ENCODE measurements around the gene SEC63. TPM values are rescaled to one million over a fixed set of nuclear protein-coding genes. Genes with fewer than 3 reads are reported as not detected.

The SEC63 gene
- total and polyA plus RNA-seq, 5 donors from 2014 or later: 17.9 to 78.7 (median 22.1) TPM

DNA sequence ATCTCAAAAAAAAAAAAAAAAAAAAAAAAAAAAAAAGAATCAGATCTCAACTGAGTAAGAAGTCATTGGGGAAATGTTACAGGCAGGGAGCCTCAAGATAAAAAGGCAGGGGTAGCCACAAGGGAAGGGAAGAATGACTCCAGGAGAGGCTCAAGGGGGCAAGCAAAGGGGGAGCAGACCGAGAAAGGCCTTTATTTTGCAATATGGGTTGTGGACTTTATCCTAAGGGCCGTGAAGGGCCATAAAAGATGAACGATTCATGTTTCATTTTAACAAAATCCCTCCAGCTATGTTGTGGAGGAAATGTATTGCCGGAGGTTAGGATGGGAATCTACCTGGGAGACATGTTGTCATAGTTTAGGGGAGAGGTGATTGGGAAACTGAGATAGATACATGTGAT lies 25.8 kb upstream of the SEC63 start:
- H3K4me3 ChIP-seq (ENCODE audit: low read depth, low read length): no peak overlapping the region
- H3K36me3 Mint-ChIP-seq: no peaks in the 10 kb centered on the region
- no peak overlapping the region for H3K4me3 Mint-ChIP-seq
- ATAC-seq (ENCODE audit: low read depth in 2 of 2) (no peak), DNase-seq (no peak)
- no peaks in the 10 kb centered on the region for H3K4me1 Mint-ChIP-seq
- H3K9me3 ChIP-seq (ENCODE audit: control insufficient read depth in 2 of 2, low read length in 2 of 2): no peaks in the 10 kb centered on the region
- peaks cover 0 to 1% (median 0%) of the 10 kb centered on the region in 7 donors for H3K9me3 Mint-ChIP-seq
- H3K27me3 Mint-ChIP-seq: peaks cover 14% of the 10 kb centered on the region
- H3K36me3 ChIP-seq (ENCODE audit: control insufficient read depth, insufficient read depth, low read length): no peaks in the 10 kb centered on the region
- no peak overlapping the region for H3K27ac ChIP-seq (ENCODE audit: insufficient read depth, low read length, poor library complexity, severe bottlenecking)
- H3K27me3 ChIP-seq (ENCODE audit: control insufficient read depth, insufficient read depth, low read length): peaks cover 3% of the 10 kb centered on the region
- H3K4me1 ChIP-seq (ENCODE audit: control insufficient read depth, insufficient read depth, low read length, poor library complexity, severe bottlenecking): no peaks in the 10 kb centered on the region
- no peak overlapping the region for H3K27ac Mint-ChIP-seq

DNA sequence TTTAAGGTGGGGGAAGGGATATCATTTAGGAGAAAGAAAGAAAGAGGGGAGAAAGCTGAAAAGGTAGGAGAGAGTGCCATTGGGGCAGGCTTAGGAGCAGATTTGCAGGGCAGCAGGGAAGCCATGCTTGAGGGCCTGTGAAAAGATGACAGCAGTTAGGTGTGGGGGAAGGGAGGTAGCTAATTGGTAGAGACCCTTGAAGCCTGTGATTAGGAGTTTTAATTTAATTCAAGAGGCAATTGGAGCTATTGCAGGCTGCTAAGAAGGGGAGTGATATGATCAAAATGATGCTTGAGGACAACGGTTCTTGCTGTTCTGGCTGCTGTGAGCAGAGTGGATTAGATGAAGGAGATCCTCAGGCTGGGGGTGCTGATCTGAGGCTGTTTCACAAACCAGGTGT lies 24.5 kb upstream of the SEC63 start:
- Mint-ChIP-seq H3K4me1 (no peaks in the 10 kb centered on the region), H3K36me3 (no peaks in the 10 kb centered on the region)

DNA sequence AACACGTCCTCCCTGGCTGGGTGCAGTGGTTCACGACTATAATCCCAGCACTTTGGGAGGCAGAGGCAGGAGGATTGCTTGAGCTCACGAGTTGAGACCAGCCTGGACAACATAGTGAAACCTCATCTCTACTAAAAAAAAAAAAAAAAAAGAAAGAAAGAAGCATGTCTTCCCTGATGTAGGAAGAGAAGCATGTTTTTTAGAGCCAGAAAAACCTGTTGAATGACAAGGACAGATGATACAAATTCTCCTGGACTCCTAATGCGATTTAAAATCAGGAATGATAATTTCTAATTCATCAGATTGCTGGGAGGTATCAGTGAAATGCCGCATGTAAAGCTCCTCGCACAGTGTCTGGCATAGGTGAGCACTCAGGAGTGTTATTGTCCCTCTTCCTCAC lies 23.7 kb upstream of the SEC63 start:
- Mint-ChIP-seq H3K4me1 (no peaks in the 10 kb centered on the region), H3K27ac (no peak overlapping the region), H3K9me3 (peaks cover 0 to 1% (median 0%) of the 10 kb centered on the region in 7 donors), H3K27me3 (peaks cover 14% of the 10 kb centered on the region), H3K36me3 (no peaks in the 10 kb centered on the region), H3K4me3 (no peak overlapping the region)
- Histone ChIP-seq H3K4me1 (ENCODE audit: control insufficient read depth, insufficient read depth, low read length, poor library complexity, severe bottlenecking) (no peaks in the 10 kb centered on the region), H3K27ac (ENCODE audit: insufficient read depth, low read length, poor library complexity, severe bottlenecking) (no peak overlapping the region), H3K36me3 (ENCODE audit: control insufficient read depth, insufficient read depth, low read length) (no peaks in the 10 kb centered on the region), H3K27me3 (ENCODE audit: control insufficient read depth, insufficient read depth, low read length) (peaks cover 3% of the 10 kb centered on the region), H3K4me3 (ENCODE audit: low read depth, low read length) (no peak overlapping the region), H3K9me3 (ENCODE audit: control insufficient read depth in 2 of 2, low read length in 2 of 2) (no peaks in the 10 kb centered on the region)
- ATAC-seq (ENCODE audit: low read depth in 2 of 2) (no peak), DNase-seq (no peak)

More for the DNA sequence above, 24.5 kb upstream of the SEC63 start:
- H3K4me3 ChIP-seq (ENCODE audit: low read depth, low read length): no peak overlapping the region
- H3K9me3 Mint-ChIP-seq: peaks cover 0 to 1% (median 0%) of the 10 kb centered on the region in 7 donors
- H3K36me3 ChIP-seq (ENCODE audit: control insufficient read depth, insufficient read depth, low read length): no peaks in the 10 kb centered on the region
- DNase-seq (no peak), ATAC-seq (ENCODE audit: low read depth in 2 of 2) (no peak)
- H3K4me1 ChIP-seq (ENCODE audit: control insufficient read depth, insufficient read depth, low read length, poor library complexity, severe bottlenecking): no peaks in the 10 kb centered on the region
- H3K4me3 Mint-ChIP-seq: no peak overlapping the region
- H3K27ac Mint-ChIP-seq: no peak overlapping the region
- no peaks in the 10 kb centered on the region for H3K9me3 ChIP-seq (ENCODE audit: control insufficient read depth in 2 of 2, low read length in 2 of 2)
- H3K27ac ChIP-seq (ENCODE audit: insufficient read depth, low read length, poor library complexity, severe bottlenecking): no peak overlapping the region
- peaks cover 3% of the 10 kb centered on the region for H3K27me3 ChIP-seq (ENCODE audit: control insufficient read depth, insufficient read depth, low read length)
- H3K27me3 Mint-ChIP-seq: peaks cover 14% of the 10 kb centered on the region

DNA sequence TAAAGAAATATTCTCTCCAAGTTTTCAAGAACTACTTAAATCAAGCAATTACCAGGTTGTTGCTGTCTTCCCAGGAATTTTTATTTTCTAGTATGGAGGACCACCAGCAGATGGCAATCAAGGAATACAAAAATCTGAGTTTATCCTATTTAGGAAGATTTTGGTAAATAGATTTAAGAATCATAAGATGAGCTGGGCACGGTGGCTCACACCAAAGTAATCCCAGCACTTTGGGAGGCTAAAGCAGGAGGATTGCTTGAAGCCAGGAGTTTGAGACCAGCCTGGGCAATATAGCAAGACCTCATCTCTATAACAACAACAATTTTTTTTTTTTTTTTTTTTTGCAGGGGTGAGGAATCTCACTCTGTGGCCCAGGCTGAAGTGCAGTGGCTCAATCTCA lies 19.3 kb upstream of the SEC63 start:
- H3K27ac ChIP-seq (ENCODE audit: insufficient read depth, low read length, poor library complexity, severe bottlenecking): no peak overlapping the region
- DNase-seq (no peak), ATAC-seq (ENCODE audit: low read depth in 2 of 2) (no peak)
- Mint-ChIP-seq H3K4me1 (peaks cover 0 to 4% (median 0%) of the 10 kb centered on the region in 4 donors), H3K27ac (no peak overlapping the region), H3K4me3 (no peak overlapping the region), H3K27me3 (peaks cover under 1% of the 10 kb centered on the region), H3K9me3 (peaks cover 0 to 2% (median 0%) of the 10 kb centered on the region in 7 donors), H3K36me3 (no peaks in the 10 kb centered on the region)
- no peaks in the 10 kb centered on the region for H3K4me1 ChIP-seq (ENCODE audit: control insufficient read depth, insufficient read depth, low read length, poor library complexity, severe bottlenecking)
- H3K4me3 ChIP-seq (ENCODE audit: low read depth, low read length): no peak overlapping the region
- H3K27me3 ChIP-seq (ENCODE audit: control insufficient read depth, insufficient read depth, low read length): peaks cover 3% of the 10 kb centered on the region
- no peaks in the 10 kb centered on the region for H3K9me3 ChIP-seq (ENCODE audit: control insufficient read depth in 2 of 2, low read length in 2 of 2)
- no peaks in the 10 kb centered on the region for H3K36me3 ChIP-seq (ENCODE audit: control insufficient read depth, insufficient read depth, low read length)

DNA sequence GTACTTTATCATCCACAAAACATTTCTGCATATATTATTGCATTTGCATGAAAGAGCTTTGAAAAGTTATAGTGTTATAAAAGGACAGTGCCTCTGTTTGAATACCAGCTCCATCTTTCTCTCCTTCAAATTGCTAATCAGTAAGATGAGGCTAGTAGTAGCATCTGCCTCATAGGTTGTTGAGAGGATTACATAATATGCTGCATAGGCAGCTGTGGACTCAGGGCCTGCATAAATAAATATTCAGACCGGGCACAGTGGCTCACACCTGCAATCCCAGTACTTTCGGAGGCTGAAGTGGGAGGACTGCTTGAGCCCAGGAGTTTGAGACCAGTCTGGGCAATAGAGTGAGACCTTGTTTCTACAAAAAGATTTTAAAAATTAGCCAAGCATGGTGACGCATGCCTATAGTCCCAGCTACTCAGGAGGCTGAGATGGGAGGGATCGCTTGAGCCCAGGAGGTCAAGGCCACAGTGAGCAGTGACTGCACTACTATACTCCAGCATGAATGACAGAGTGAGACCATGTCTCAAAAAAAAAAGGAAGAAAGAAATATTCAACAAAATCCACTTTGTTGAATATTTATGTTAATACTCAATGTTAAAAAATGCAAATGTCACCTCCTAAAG lies 18.3 kb upstream of the SEC63 start:
- Histone ChIP-seq H3K4me1 (ENCODE audit: control insufficient read depth, insufficient read depth, low read length, poor library complexity, severe bottlenecking) (no peaks in the 10 kb centered on the region), H3K36me3 (ENCODE audit: control insufficient read depth, insufficient read depth, low read length) (no peaks in the 10 kb centered on the region), H3K4me3 (ENCODE audit: low read depth, low read length) (no peak overlapping the region), H3K9me3 (ENCODE audit: control insufficient read depth in 2 of 2, low read length in 2 of 2) (no peaks in the 10 kb centered on the region), H3K27me3 (ENCODE audit: control insufficient read depth, insufficient read depth, low read length) (no peaks in the 10 kb centered on the region), H3K27ac (ENCODE audit: insufficient read depth, low read length, poor library complexity, severe bottlenecking) (no peak overlapping the region)
- ATAC-seq (ENCODE audit: low read depth in 2 of 2) (no peak), DNase-seq (no peak)
- Mint-ChIP-seq H3K27ac (peak overlapping the region in 1 of 3 donors; percentile 34), H3K9me3 (peaks cover 0 to 2% (median 0%) of the 10 kb centered on the region in 7 donors), H3K4me1 (peaks cover 0 to 4% (median 0%) of the 10 kb centered on the region in 4 donors), H3K36me3 (no peaks in the 10 kb centered on the region), H3K27me3 (peaks cover 4% of the 10 kb centered on the region), H3K4me3 (no peak overlapping the region)

DNA sequence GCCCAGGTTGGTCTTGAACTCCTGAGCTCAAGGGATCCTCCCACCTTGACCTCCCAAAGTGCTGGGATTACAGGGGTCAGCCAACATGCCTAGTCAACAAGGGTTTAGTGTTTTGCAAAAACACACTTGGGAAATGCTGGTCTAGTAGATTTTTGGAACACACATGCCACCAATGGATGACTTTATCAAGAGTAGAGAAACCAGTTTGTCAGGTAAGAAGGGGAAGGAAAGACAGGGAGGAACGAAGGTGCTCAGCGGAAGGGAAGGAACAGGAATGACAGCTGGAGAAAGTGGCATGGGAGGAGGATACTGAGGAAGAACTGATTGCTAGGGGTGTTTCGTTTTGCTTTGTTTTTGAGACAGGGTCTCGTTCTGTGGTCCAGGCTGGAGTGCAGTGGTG lies 15.6 kb upstream of the SEC63 start:
- ATAC-seq (ENCODE audit: low read depth in 2 of 2) (no peak), DNase-seq (no peak)
- no peak overlapping the region for H3K27ac Mint-ChIP-seq
- H3K27ac ChIP-seq (ENCODE audit: insufficient read depth, low read length, poor library complexity, severe bottlenecking): no peak overlapping the region
- H3K36me3 Mint-ChIP-seq: no peaks in the 10 kb centered on the region
- no peaks in the 10 kb centered on the region for H3K9me3 ChIP-seq (ENCODE audit: control insufficient read depth in 2 of 2, low read length in 2 of 2)
- no peaks in the 10 kb centered on the region for H3K4me1 ChIP-seq (ENCODE audit: control insufficient read depth, insufficient read depth, low read length, poor library complexity, severe bottlenecking)
- H3K4me3 Mint-ChIP-seq: no peak overlapping the region
- H3K36me3 ChIP-seq (ENCODE audit: control insufficient read depth, insufficient read depth, low read length): no peaks in the 10 kb centered on the region
- peaks cover 0 to 4% (median 0%) of the 10 kb centered on the region in 4 donors for H3K4me1 Mint-ChIP-seq
- H3K9me3 Mint-ChIP-seq: peaks cover 0 to 2% (median 0%) of the 10 kb centered on the region in 7 donors
- no peak overlapping the region for H3K4me3 ChIP-seq (ENCODE audit: low read depth, low read length)
- H3K27me3 Mint-ChIP-seq: peaks cover 4% of the 10 kb centered on the region
- peaks cover 2% of the 10 kb centered on the region for H3K27me3 ChIP-seq (ENCODE audit: control insufficient read depth, insufficient read depth, low read length)

DNA sequence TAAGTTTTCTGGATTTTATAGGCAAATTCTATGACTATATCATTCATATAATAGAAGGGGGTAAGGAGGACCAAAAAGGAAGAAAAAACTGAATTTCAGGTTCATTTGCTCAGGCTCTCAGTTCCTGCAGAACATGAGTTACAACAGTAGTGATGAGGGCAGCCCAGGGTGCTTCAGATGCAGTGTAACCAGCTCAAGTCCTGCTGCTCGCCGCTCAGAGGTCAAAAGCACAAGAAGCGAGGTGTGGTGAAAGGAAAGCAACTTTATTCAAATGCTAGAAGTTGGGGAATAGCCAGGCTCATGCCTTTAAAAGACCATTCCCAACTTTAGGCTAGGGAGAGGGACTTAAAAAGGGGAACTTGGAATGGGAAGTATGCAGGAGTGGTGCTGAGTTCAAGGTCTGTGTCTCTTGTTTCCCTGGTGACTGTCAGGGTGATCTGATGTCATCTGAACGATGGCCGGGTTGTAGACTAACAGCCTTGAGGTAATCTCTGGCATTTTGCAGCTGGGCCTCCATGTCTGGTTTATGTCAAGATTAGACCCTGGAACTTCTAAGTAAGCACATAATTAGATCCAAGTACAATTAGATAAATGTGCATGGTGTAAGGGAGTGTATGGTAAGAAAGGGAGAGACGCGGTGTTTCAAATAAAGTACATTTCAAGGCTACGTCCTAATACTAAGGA lies 14.5 kb upstream of the SEC63 start:
- ATAC-seq (ENCODE audit: low read depth in 2 of 2) (no peak), DNase-seq (no peak)
- Mint-ChIP-seq H3K4me1 (peaks cover 0 to 4% (median 0%) of the 10 kb centered on the region in 4 donors), H3K27me3 (peaks cover 4% of the 10 kb centered on the region), H3K27ac (no peak overlapping the region), H3K4me3 (no peak overlapping the region), H3K36me3 (no peaks in the 10 kb centered on the region), H3K9me3 (peaks cover 0 to 2% (median 0%) of the 10 kb centered on the region in 7 donors)
- H3K36me3 ChIP-seq (ENCODE audit: control insufficient read depth, insufficient read depth, low read length): no peaks in the 10 kb centered on the region
- H3K27me3 ChIP-seq (ENCODE audit: control insufficient read depth, insufficient read depth, low read length): peaks cover 2% of the 10 kb centered on the region
- H3K27ac ChIP-seq (ENCODE audit: insufficient read depth, low read length, poor library complexity, severe bottlenecking): no peak overlapping the region
- H3K4me3 ChIP-seq (ENCODE audit: low read depth, low read length): no peak overlapping the region
- no peaks in the 10 kb centered on the region for H3K4me1 ChIP-seq (ENCODE audit: control insufficient read depth, insufficient read depth, low read length, poor library complexity, severe bottlenecking)
- no peaks in the 10 kb centered on the region for H3K9me3 ChIP-seq (ENCODE audit: control insufficient read depth in 2 of 2, low read length in 2 of 2)

DNA sequence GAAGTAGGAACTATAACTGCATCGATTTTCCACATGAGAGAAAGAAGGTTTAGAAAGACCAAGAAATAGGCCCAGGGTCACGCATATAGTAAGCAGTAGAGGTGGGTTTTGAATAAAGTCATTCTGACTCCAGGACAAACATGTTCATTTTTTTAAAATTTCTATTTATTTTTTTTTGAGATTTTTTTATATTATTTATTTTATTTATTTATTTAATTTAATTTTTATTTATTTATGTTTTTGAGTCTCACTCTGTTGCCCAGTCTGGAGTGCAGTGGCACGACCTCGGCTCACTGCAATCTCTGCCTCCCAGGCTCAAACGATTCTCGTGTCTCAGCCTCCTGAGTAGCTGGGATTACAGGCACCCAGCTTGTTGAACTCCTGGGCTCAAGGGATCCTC lies 13.2 kb upstream of the SEC63 start:
- H3K9me3 ChIP-seq (ENCODE audit: control insufficient read depth in 2 of 2, low read length in 2 of 2): no peaks in the 10 kb centered on the region
- Mint-ChIP-seq H3K27ac (no peak overlapping the region), H3K36me3 (no peaks in the 10 kb centered on the region), H3K4me3 (no peak overlapping the region), H3K9me3 (peaks cover 0 to 2% (median 0%) of the 10 kb centered on the region in 7 donors), H3K27me3 (peaks cover 4% of the 10 kb centered on the region), H3K4me1 (peaks cover 0 to 4% (median under 1%) of the 10 kb centered on the region in 4 donors)
- ATAC-seq (ENCODE audit: low read depth in 2 of 2) (no peak), DNase-seq (no peak)
- H3K4me1 ChIP-seq (ENCODE audit: control insufficient read depth, insufficient read depth, low read length, poor library complexity, severe bottlenecking): no peaks in the 10 kb centered on the region
- no peaks in the 10 kb centered on the region for H3K36me3 ChIP-seq (ENCODE audit: control insufficient read depth, insufficient read depth, low read length)
- no peak overlapping the region for H3K4me3 ChIP-seq (ENCODE audit: low read depth, low read length)
- H3K27ac ChIP-seq (ENCODE audit: insufficient read depth, low read length, poor library complexity, severe bottlenecking): no peak overlapping the region
- peaks cover 2% of the 10 kb centered on the region for H3K27me3 ChIP-seq (ENCODE audit: control insufficient read depth, insufficient read depth, low read length)
